Right lobe of liver (tissue), 6 donors: ENCODE results near the gene CARS1. TPM values are rescaled to one million over a fixed set of nuclear protein-coding genes. Genes with fewer than 3 reads are reported as not detected.

Experiments used
- ATAC-seq, 4 donors: fragments of 200-7000 bp; cut with Tn5 transposase; one replicate each; pipeline ENCODE4 v1.9.1; 2020; ENCODE audit warnings: mild to moderate bottlenecking in 4 of 4, moderate library complexity in 4 of 4
- DNase-seq, 3 donors: peaks; one replicate each; pipeline ENCODE4 v3.0.0-alpha.2; 2020
- H3K27ac ChIP-seq, 3 donors: fragments of 200-600 bp; one replicate each; pipeline ENCODE4 v1.8.0; 2022
- H3K27me3 ChIP-seq, 2 donors: fragments of 200-600 bp; one replicate each; pipeline ENCODE4 v1.8.0; 2022
- H3K36me3 ChIP-seq, 4 donors: fragments of 200-600 bp; sonication (generic) in 1 of 4; one replicate each; pipeline versions ENCODE4 v1.5.1 to v1.8.0; 2017 to 2022; ENCODE audit warnings: control low read depth in 1 of 4
- H3K4me1 ChIP-seq, 4 donors: fragments of 200-600 bp; sonication (generic) in 1 of 4; one replicate each; pipeline versions ENCODE4 v1.5.1 to v1.8.0; 2017 to 2022; ENCODE audit warnings: control low read depth in 1 of 4
- H3K4me3 ChIP-seq, 3 donors: fragments of 200-600 bp; one replicate each; pipeline ENCODE4 v1.8.0; 2022
- H3K9me3 ChIP-seq, 4 donors: fragments of 200-600 bp; sonication (generic) in 1 of 4; one replicate each; pipeline versions ENCODE4 v1.5.1 to v1.8.0; 2017 to 2022; ENCODE audit warnings: control low read depth in 1 of 4
- CTCF ChIP-seq, 4 donors: fragments of 200-600 bp in 3 of 4; fragments of 450-650 bp in 1 of 4; IDR thresholded peaks; one replicate each; pipeline versions ENCODE4 v1.5.1 to v1.8.0; 2016 to 2022; ENCODE audit warnings: antibody characterized with exemption in 4 of 4, mild to moderate bottlenecking in 2 of 4
- POLR2A ChIP-seq: fragments of 450-650 bp; IDR thresholded peaks from one replicate; pipeline ENCODE4 v1.6.1; 2017; ENCODE audit warnings: antibody characterized with exemption, mild to moderate bottlenecking
- WGBS: methylation state at CpG from one replicate; pipeline ENCODE4 v1.1.6; 2018; ENCODE audit warnings: low coverage, low lambda C conversion rate; ENCODE audit not compliant: insufficient coverage; ENCODE audit errors: missing lambda C conversion rate; 5-methylcytosine and 5-hydroxymethylcytosine counted together
- intact Hi-C, 2 donors: fragments of 100-400 bp; cut with DNase I; formaldehyde crosslinking; loops; one replicate each; pipeline versions ENCODE4 v1.11.2 to v1.14.1; 2022
- total RNA-seq, 6 experiments: library from RNA; depleted of rRNA in 2 of 6; stranded (reverse); fragments of >200 nt in 2 of 6; fragmentation: NEBNext Ultra II Directional in 3 of 6; extraction: Animal tissue kit (Norgen Biotek cat#: 25700) in 3 of 6; gene quantifications; one replicate each; pipeline versions ENCODE4 v1.1.0 to v1.2.4, GENCODE V29; 2016 to 2023
- donor health status: DM: no; HTN: yes; CAD: no.
- donor health status: DM: no; HTN: no; CAD: no.
- donor health status: DM: no; HTN: no; CAD: no.
- donor health status: DM: no; HTN: yes; CAD: no.
- donor health status: DM: no; HTN: yes; CAD: no.

Gene CARS1
- total RNA-seq, 6 experiments from 2014 or later, result 17.3 to 44.7 (median 22.7) TPM

- H3K27ac ChIP-seq, result no peak overlapping the region
- intact Hi-C loops, result no loop called here
- H3K9me3 ChIP-seq, result no peaks in the 10 kb centered on the region
- TF ChIP-seq CTCF (IDR thresholded peaks at IDR 0.05) (no peak), POLR2A (no peak)
- peaks cover 0 to 74% (median 44%) of the 10 kb centered on the region in 4 donors for H3K36me3 ChIP-seq
- no peaks in the 10 kb centered on the region for H3K27me3 ChIP-seq
- ATAC-seq (no peak), DNase-seq (no peak)
- 60% methylated on average over 1 of the region's 10 CpGs for WGBS
- no peak overlapping the region for H3K4me3 ChIP-seq
- peaks cover 0 to 6% (median 2%) of the 10 kb centered on the region in 4 donors for H3K4me1 ChIP-seq
These were observed 41.4 kb downstream of the CARS1 start for GRCh38 chr11:3015796-3016195.

GRCh38 chr11:3014943-3015342 is 42.3 kb downstream of the CARS1 start:
- Histone ChIP-seq H3K36me3 (peaks cover 0 to 81% (median 46%) of the 10 kb centered on the region in 4 donors), H3K27ac (no peak overlapping the region), H3K4me3 (no peak overlapping the region), H3K27me3 (no peaks in the 10 kb centered on the region), H3K9me3 (no peaks in the 10 kb centered on the region), H3K4me1 (no peaks in the 10 kb centered on the region)
- intact Hi-C loops, result no loop called here
- DNase-seq (peak in 1 of 3 donors; percentile 9), ATAC-seq (no peak)
- TF ChIP-seq POLR2A (no peak), CTCF (IDR thresholded peaks at IDR 0.05) (no peak)
- WGBS, result 64% methylated on average over 2 of the region's 4 CpGs

- Histone ChIP-seq H3K36me3 (peaks cover 0 to 83% (median 44%) of the 10 kb centered on the region in 4 donors), H3K27ac (no peak overlapping the region), H3K4me3 (no peak overlapping the region), H3K4me1 (no peaks in the 10 kb centered on the region), H3K9me3 (no peaks in the 10 kb centered on the region), H3K27me3 (no peaks in the 10 kb centered on the region)
- no peak for TF ChIP-seq POLR2A
- TF ChIP-seq CTCF (IDR thresholded peaks at IDR 0.05), result no peak
- peak in 2 of 3 donors; percentile 13 to 30 for DNase-seq
- WGBS, result 72% methylated on average over 14 of the region's 16 CpGs
- no peak for ATAC-seq
- intact Hi-C loops, result no loop called here
These were observed 42.9 kb downstream of the CARS1 start for GRCh38 chr11:3014057-3014938.

GRCh38 chr11:3011891-3012885 is 45.0 kb downstream of the CARS1 start:
- WGBS, result 80% methylated on average over 1 of the region's 31 CpGs
- H3K36me3 ChIP-seq, result peaks cover 0 to 62% (median 32%) of the 10 kb centered on the region in 4 donors
- H3K27ac ChIP-seq, result no peak overlapping the region
- no peaks in the 10 kb centered on the region for H3K27me3 ChIP-seq
- no peaks in the 10 kb centered on the region for H3K9me3 ChIP-seq
- no peak for TF ChIP-seq CTCF (IDR thresholded peaks at IDR 0.05)
- no peak for TF ChIP-seq POLR2A
- DNase-seq (peak in 2 of 3 donors; percentile 17 to 48), ATAC-seq (no peak)
- intact Hi-C loops, result no loop called here
- H3K4me1 ChIP-seq, result no peaks in the 10 kb centered on the region
- H3K4me3 ChIP-seq, result no peak overlapping the region
